Karpas-422 (cell line): ENCODE measurements around the gene GRM1. TPM values are rescaled to one million over a fixed set of nuclear protein-coding genes. Genes with fewer than 3 reads are reported as not detected.

Experiments used
- DNase-seq: peaks from one replicate; pipeline ENCODE4 v3.0.0-alpha.2; 2015
- H2AFZ ChIP-seq: fragments of 200-600 bp; sonication (generic); 2 replicates; pipeline ENCODE4 v1.6.1; 2014; ENCODE audit warnings: antibody characterized with exemption, low read length, mixed read lengths
- H3K27ac ChIP-seq: fragments of 200-600 bp; sonication (generic); 2 replicates; pipeline ENCODE4 v1.5.1; 2014; ENCODE audit warnings: mild to moderate bottlenecking, low read length, moderate library complexity
- H3K27me3 ChIP-seq: fragments of 200-600 bp; sonication (generic); 2 replicates; pipeline ENCODE4 v1.6.1; 2014; ENCODE audit warnings: low read length, mixed read lengths
- H3K36me3 ChIP-seq: fragments of 200-600 bp; sonication (generic); 2 replicates; pipeline ENCODE4 v1.6.1; 2014; ENCODE audit warnings: low read length, mixed read lengths; ENCODE audit not compliant: insufficient read depth
- H3K4me1 ChIP-seq: fragments of 200-600 bp; sonication (generic); 2 replicates; pipeline ENCODE4 v1.6.1; 2014; ENCODE audit warnings: mild to moderate bottlenecking, low read length, mixed read lengths
- H3K4me2 ChIP-seq: fragments of 200-600 bp; sonication (generic); 2 replicates; pipeline ENCODE4 v1.6.1; 2014; ENCODE audit warnings: low read length, low read depth, mild to moderate bottlenecking; ENCODE audit not compliant: poor library complexity, severe bottlenecking
- H3K4me3 ChIP-seq: fragments of 200-600 bp; sonication (generic); 2 replicates; pipeline ENCODE4 v1.5.1; 2014; ENCODE audit warnings: mild to moderate bottlenecking, antibody characterized with exemption, low read length, mixed read lengths
- H3K79me2 ChIP-seq: fragments of 200-600 bp; sonication (generic); 2 replicates; pipeline ENCODE4 v1.6.1; 2014; ENCODE audit warnings: mild to moderate bottlenecking, low read length, mixed read lengths
- H3K9ac ChIP-seq: fragments of 200-600 bp; sonication (generic); 2 replicates; pipeline ENCODE4 v1.6.0; 2014; ENCODE audit warnings: low read length
- H3K9me2 ChIP-seq: fragments of 200-600 bp; sonication (generic), shearing (Covaris generic); replicated peaks from 2 replicates; pipeline ENCODE4 v1.6.0; 2014; ENCODE audit warnings: mild to moderate bottlenecking, low read length, moderate library complexity; ENCODE audit not compliant: insufficient read depth
- H3K9me3 ChIP-seq: fragments of 300-700, 200-600 bp; sonication (generic); 2 replicates; pipeline ENCODE4 v1.6.1; 2014; ENCODE audit warnings: low read length, mixed read lengths
- H4K20me1 ChIP-seq: fragments of 200-600 bp; sonication (generic); 2 replicates; pipeline ENCODE4 v1.6.1; 2014; ENCODE audit warnings: mild to moderate bottlenecking, antibody characterized with exemption, low read length, low read depth; ENCODE audit not compliant: insufficient read depth
- total RNA-seq: library from RNA; depleted of rRNA; stranded (reverse); fragments of >200 nt; shearing (Covaris generic); gene quantifications from 2 replicates; pipeline ENCODE4 v1.2.3, GENCODE V29; 2014; ENCODE audit warnings: low replicate concordance

GRM1 gene
- total RNA-seq, 1 experiment from 2014 or later = 1.2 TPM

DNA sequence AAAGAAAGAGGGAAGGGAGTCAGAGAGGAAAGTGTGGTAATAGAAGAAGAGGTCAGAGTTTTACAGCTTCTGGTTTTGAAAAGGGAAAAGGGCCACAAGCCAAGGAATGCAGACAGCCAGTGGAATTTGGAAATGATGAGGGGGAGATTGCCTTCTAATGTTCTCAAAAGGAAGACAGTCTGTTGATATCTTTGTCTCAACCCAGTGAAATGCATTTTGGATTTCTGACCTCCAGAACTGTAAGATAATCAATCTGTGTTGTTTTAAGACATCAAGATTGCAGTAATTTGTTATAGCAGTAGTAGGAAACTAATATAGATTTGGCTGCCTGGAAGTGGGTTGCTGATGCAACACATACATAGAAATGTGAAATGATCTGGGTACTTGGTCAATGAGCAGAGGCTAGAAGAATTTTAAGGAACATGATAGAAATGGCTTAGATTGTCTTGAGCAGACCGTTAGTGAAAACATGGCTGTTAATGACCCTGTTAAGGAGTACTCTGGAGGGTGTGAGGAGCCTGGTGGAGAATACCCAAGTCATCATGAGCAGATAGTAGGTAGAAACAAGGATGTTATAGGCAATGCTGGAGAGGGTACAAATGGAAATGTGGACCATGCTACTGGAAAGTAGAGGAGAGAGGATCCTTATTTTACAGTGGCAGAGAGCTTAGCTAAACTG lies 259.0 kb downstream of the GRM1 start:
- no peaks in the 10 kb centered on the region for H3K9me3 ChIP-seq

DNA sequence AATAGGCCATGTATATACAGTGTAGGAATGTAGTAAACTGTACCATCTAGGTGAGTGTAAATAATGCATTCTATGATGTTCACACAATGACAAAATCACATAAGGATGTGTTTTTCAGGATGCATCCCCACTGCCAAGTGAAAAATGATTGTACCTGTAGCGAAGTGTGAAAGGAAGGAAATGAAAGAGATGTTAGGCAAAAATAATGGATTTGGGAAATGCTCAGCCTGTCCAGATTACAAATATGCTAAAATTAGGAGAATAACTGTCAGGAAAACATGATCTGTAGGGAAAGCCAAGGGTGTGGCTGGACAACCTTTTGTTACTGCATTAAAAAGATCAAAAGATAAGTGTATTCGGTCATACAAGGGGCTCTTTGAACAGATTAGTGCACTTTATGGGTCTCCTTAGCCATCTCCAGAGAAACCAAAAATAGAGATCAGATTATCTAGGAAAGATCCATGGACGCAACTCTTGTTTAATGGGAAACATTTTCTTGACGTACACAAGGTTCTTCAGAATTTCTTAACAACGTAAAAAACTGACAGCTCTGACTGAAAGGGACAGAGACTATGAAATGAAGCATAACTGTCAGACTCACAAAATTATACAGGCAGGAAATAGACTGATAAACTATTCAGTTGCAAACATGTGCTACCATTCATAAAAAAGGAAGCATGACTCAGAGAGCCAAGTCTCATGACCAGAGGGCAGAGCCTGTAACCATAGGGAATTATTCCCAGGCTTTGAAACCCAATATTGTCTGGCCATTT lies 261.1 kb downstream of the GRM1 start:
- Histone ChIP-seq H2AFZ (no peak overlapping the region), H3K79me2 (no peaks in the 10 kb centered on the region), H3K9me3 (no peaks in the 10 kb centered on the region), H3K27me3 (no peaks in the 10 kb centered on the region), H3K27ac (no peak overlapping the region), H4K20me1 (no peaks in the 10 kb centered on the region), H3K9me2 (no peaks in the 10 kb centered on the region), H3K36me3 (no peaks in the 10 kb centered on the region), H3K4me3 (no peak overlapping the region), H3K4me2 (no peak overlapping the region), H3K9ac (no peak overlapping the region), H3K4me1 (no peaks in the 10 kb centered on the region)
- peak; percentile 48 for DNase-seq

More for the DNA sequence above, 259.0 kb downstream of the GRM1 start:
- Histone ChIP-seq H3K4me2 (no peak overlapping the region), H3K79me2 (no peaks in the 10 kb centered on the region), H3K9ac (no peak overlapping the region), H3K9me2 (no peaks in the 10 kb centered on the region), H3K36me3 (no peaks in the 10 kb centered on the region), H3K27me3 (no peaks in the 10 kb centered on the region), H2AFZ (no peak overlapping the region; the same call in 1 of the 2 replicates), H4K20me1 (no peaks in the 10 kb centered on the region), H3K4me3 (no peak overlapping the region), H3K27ac (no peak overlapping the region), H3K4me1 (no peaks in the 10 kb centered on the region)
- no peak for DNase-seq

DNA sequence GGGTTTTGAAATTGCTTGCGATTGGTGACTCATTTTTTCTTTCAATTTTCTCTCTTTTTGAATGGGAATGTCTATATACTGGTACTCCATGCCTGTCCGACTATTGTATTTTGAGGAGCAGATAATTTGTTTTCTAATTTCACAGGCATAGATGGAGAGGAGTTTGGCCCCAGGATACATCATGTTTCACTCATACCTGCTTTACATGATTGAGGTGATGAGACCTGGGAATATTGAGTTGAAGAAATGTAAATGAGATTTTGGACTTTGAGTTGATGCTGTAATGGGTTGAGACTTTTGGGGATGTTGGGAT lies 261.7 kb downstream of the GRM1 start:
- Histone ChIP-seq H3K36me3 (no peaks in the 10 kb centered on the region), H3K4me1 (no peaks in the 10 kb centered on the region), H3K79me2 (no peaks in the 10 kb centered on the region), H4K20me1 (no peaks in the 10 kb centered on the region), H3K4me2 (no peak overlapping the region), H3K9me3 (no peaks in the 10 kb centered on the region), H3K27me3 (no peaks in the 10 kb centered on the region), H3K27ac (no peak overlapping the region), H3K9me2 (no peaks in the 10 kb centered on the region), H2AFZ (no peak overlapping the region), H3K4me3 (no peak overlapping the region), H3K9ac (no peak overlapping the region)
- DNase-seq = no peak

DNA sequence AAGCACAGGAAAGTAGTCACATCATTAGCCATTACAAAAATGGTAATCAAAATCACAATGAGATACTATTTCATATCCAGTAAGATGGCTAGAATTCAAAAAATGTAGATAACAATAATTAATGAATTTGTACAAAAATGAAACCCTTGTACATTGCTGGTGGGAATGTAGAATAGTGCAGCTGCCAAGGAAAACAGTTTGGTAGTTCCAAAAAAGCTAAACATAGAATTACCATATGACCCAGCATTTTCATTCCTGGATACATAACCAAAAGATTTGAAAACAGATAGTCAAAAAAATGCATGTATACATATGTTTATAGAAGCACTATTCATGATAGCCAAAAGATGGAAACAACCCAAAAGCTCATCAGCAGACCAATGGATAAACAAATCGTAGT lies 263.6 kb downstream of the GRM1 start:
- no peak overlapping the region for H2AFZ ChIP-seq
- H3K4me1 ChIP-seq = peaks cover 3% of the 10 kb centered on the region; the same call in 1 of the 2 replicates
- no peaks in the 10 kb centered on the region for H3K9me3 ChIP-seq
- no peaks in the 10 kb centered on the region for H3K27me3 ChIP-seq
- H3K9me2 ChIP-seq = no peaks in the 10 kb centered on the region
- no peak overlapping the region for H3K27ac ChIP-seq
- H3K4me3 ChIP-seq = no peak overlapping the region
- no peaks in the 10 kb centered on the region for H3K79me2 ChIP-seq
- H3K4me2 ChIP-seq = no peak overlapping the region
- no peaks in the 10 kb centered on the region for H3K36me3 ChIP-seq
- no peak for DNase-seq
- no peak overlapping the region for H3K9ac ChIP-seq
- no peaks in the 10 kb centered on the region for H4K20me1 ChIP-seq

DNA sequence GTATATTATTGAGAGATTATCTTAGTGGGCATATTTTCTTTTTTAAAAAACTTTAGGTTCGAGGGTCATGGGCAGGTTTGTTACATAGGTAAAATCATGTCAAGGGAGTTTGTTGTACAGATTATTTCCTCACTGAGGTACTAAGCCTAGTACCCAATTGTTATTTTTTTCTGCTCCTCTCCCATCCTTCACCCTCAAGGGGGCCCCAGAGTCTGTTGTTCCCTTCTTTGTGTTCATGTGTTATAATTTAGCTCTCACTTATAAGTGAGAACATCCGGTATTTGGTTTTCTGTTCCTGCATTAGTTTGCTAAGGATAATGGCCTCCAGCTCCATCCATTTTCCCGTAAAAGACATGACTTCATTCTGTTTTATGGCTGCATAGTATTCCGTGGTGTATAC lies 266.8 kb downstream of the GRM1 start:
- Histone ChIP-seq H2AFZ (no peak overlapping the region), H3K9me2 (no peaks in the 10 kb centered on the region), H3K9me3 (no peaks in the 10 kb centered on the region), H3K4me2 (no peak overlapping the region), H3K4me1 (peaks cover 18% of the 10 kb centered on the region), H3K36me3 (no peaks in the 10 kb centered on the region), H3K27ac (no peak overlapping the region), H3K4me3 (no peak overlapping the region), H3K27me3 (no peaks in the 10 kb centered on the region), H3K79me2 (no peaks in the 10 kb centered on the region), H4K20me1 (no peaks in the 10 kb centered on the region), H3K9ac (no peak overlapping the region)
- peak; percentile 73 for DNase-seq

DNA sequence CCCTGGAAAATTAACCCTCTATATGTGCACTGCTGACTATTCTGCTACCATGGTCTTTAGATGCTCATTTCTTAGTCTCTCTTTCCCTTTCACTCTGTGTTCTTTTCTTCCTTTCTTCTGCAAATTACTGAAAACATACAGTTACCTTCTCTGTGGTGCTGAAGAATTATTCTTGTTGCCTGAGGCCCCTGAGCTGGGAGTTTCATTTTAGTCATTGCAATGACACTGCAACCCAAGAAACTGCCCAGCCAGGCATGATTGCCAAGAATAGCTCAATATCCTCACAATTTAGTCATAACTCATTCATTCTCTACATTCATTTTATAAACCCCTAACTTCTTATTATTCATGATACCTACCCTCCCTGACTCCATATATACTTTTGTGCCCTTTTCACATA lies 269.0 kb downstream of the GRM1 start:
- Histone ChIP-seq H3K9ac (no peak overlapping the region), H3K4me1 (peaks cover 36% of the 10 kb centered on the region), H3K9me2 (no peaks in the 10 kb centered on the region), H3K9me3 (no peaks in the 10 kb centered on the region), H3K27ac (no peak overlapping the region), H3K27me3 (no peaks in the 10 kb centered on the region), H3K4me2 (no peak overlapping the region), H3K36me3 (no peaks in the 10 kb centered on the region), H4K20me1 (no peaks in the 10 kb centered on the region), H2AFZ (no peak overlapping the region), H3K4me3 (no peak overlapping the region), H3K79me2 (no peaks in the 10 kb centered on the region)
- no peak for DNase-seq

DNA sequence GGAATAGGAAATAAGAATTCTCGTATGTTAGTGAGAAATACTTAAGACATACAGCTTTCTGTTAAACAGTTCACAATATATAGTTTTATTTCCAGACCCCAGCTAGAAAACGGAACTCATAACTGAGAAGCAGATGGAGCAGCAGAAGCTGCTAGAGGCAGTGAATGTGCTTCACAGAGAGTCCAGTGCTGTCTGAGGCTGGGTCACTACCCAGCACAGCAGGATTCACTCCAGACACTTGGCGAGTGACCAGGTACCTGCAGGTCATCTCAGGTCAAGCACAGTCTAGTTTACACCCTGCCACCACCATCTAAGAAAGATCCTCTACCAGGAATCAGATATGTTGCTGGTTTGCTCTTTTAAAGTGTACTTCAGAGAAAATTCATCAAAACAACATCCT lies 271.7 kb downstream of the GRM1 start:
- no peaks in the 10 kb centered on the region for H4K20me1 ChIP-seq
- H3K4me2 ChIP-seq = peak overlapping the region; percentile 11
- no peaks in the 10 kb centered on the region for H3K9me2 ChIP-seq
- H3K4me1 ChIP-seq = peaks cover 60% of the 10 kb centered on the region
- H3K79me2 ChIP-seq = no peaks in the 10 kb centered on the region
- no peaks in the 10 kb centered on the region for H3K9me3 ChIP-seq
- no peaks in the 10 kb centered on the region for H3K36me3 ChIP-seq
- peak overlapping the region; percentile 49 for H2AFZ ChIP-seq
- no peak overlapping the region for H3K4me3 ChIP-seq
- no peaks in the 10 kb centered on the region for H3K27me3 ChIP-seq
- DNase-seq = no peak
- 0 out of 2 replicates have a peak overlapping the region, but pooled peaks have one; percentile 34 for H3K9ac ChIP-seq
- no peak overlapping the region for H3K27ac ChIP-seq

DNA sequence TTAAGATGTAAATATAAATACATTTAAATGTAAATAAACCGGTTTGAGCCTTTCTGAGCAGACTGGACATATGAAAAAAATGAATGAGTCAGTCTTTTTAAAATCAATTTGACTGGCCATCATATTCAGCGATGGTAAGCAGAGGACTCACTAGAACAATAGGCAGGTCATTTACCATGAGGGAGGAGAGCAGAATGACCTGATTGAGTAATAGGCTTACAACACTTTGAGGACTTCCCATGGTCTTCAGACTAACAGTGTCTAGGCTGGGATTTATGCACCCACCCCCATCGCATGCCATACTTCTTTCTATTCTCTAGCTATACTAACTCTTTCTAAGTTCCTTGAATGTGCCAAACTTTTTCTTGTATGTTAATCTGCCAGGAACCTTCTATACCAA lies 272.9 kb downstream of the GRM1 start:
- Histone ChIP-seq H2AFZ (no peak overlapping the region), H3K27me3 (no peaks in the 10 kb centered on the region), H3K4me2 (no peak overlapping the region), H3K9me2 (no peaks in the 10 kb centered on the region), H3K27ac (no peak overlapping the region), H3K79me2 (no peaks in the 10 kb centered on the region), H4K20me1 (no peaks in the 10 kb centered on the region), H3K4me1 (peaks cover 58% of the 10 kb centered on the region), H3K36me3 (no peaks in the 10 kb centered on the region), H3K4me3 (no peak overlapping the region), H3K9me3 (no peaks in the 10 kb centered on the region), H3K9ac (no peak overlapping the region)
- no peak for DNase-seq
